LHCN-M2 (cell line): ENCODE results near the gene C8A. TPM values are rescaled to one million over a fixed set of nuclear protein-coding genes. Genes with fewer than 3 reads are reported as not detected.

Experiments used
- DNase-seq: peaks from one replicate; pipeline ENCODE4 v3.0.0-alpha.2; 2012; ENCODE audit warnings: low read depth
- total RNA-seq: library from RNA; depleted of rRNA; stranded (reverse); fragments of >200 nt; gene quantifications from 2 replicates; pipeline ENCODE4 v1.2.3, GENCODE V29; 2014

C8A gene
- total RNA-seq, 1 experiment from 2014 or later, result not detected

GRCh38 chr1:56925193-56925592 lies 70.6 kb downstream of the C8A start:
- DNase-seq, result no peak

- no peak for DNase-seq
Measured at GRCh38 chr1:56927171-56927570, 72.6 kb downstream of the C8A start.

GRCh38 chr1:56927986-56928385 lies 73.4 kb downstream of the C8A start:
- no peak for DNase-seq

- DNase-seq, result no peak
Measured at GRCh38 chr1:56929492-56929891, 74.9 kb downstream of the C8A start.

- no peak for DNase-seq
Measured at GRCh38 chr1:56931211-56931610, 76.6 kb downstream of the C8A start.

- no peak for DNase-seq
Measured at GRCh38 chr1:56931686-56932085, 77.1 kb downstream of the C8A start.

- no peak for DNase-seq
Measured at GRCh38 chr1:56933161-56933560, 78.6 kb downstream of the C8A start.

GRCh38 chr1:56933606-56934005 lies 79.0 kb downstream of the C8A start:
- no peak for DNase-seq

- DNase-seq, result no peak
Measured at GRCh38 chr1:56934430-56935060, 79.9 kb downstream of the C8A start.

- no peak for DNase-seq
Measured at GRCh38 chr1:56938646-56939045, 84.0 kb downstream of the C8A start.

GRCh38 chr1:56939209-56939608 lies 84.6 kb downstream of the C8A start:
- no peak for DNase-seq

GRCh38 chr1:56940039-56940438 lies 85.4 kb downstream of the C8A start:
- no peak for DNase-seq

- no peak for DNase-seq
Measured at GRCh38 chr1:56948403-56949023, 93.9 kb downstream of the C8A start.

- DNase-seq, result no peak
Measured at GRCh38 chr1:56952501-56952900, 97.9 kb downstream of the C8A start.

- no peak for DNase-seq
Measured at GRCh38 chr1:56953386-56953785, 98.8 kb downstream of the C8A start.

GRCh38 chr1:56954664-56955063 lies 100.1 kb downstream of the C8A start:
- no peak for DNase-seq

GRCh38 chr1:56957931-56958330 lies 103.3 kb downstream of the C8A start:
- DNase-seq, result no peak

- DNase-seq, result no peak
Measured at GRCh38 chr1:56958526-56958925, 103.9 kb downstream of the C8A start.

GRCh38 chr1:56961426-56961825 lies 106.8 kb downstream of the C8A start:
- DNase-seq, result no peak

- DNase-seq, result no peak
Measured at GRCh38 chr1:56963667-56964066, 109.1 kb downstream of the C8A start.

- no peak for DNase-seq
Measured at GRCh38 chr1:56964349-56965017, 109.9 kb downstream of the C8A start.

GRCh38 chr1:56965191-56965590 lies 110.6 kb downstream of the C8A start:
- no peak for DNase-seq
